CD4-positive, alpha-beta T cell treated with Interferon alpha-2 for 1 hour (primary cell): ENCODE measurements around the gene STC2.

Experiments used
- DNase-seq, 2 donors: peaks; one replicate each; pipeline ENCODE4 v3.0.0-alpha.2; 2020 to 2022

Gene STC2

DNA sequence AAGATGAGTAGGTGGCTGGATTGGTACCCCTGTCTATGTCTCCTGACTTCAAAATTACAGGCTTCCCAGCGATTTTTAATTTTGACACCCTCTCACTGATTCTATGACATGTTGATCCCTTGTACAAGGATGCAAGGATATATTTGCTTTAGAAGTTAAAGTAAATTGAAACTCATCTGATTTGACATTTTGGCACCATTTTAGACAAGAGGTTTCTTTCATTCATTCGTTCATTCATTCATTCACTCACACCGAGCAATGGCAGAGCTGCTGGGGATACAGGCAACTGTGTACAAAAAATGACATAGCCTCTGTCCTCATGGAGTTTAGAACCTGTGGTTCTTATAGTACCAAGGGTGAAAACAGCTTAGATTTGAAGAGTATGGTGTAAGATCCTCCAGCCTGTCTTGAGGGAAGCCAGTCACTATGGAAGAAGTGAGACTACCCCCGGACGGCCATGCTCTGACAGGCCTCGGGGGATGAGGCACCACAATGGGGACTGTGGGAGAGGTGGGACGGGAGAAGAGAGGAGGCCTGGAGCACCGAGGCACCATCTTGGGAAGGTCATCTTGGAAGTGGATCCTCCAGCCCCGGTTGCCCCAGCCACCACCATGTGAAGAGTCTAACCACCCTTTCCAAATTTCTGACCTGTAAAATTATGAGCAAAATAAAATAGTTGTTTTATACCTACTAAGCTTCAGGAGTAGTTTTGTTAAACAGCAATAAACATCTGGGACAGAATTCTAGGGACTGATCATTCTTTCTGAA is 16.2 kb downstream of the STC2 start:
- DNase-seq = no peak

DNA sequence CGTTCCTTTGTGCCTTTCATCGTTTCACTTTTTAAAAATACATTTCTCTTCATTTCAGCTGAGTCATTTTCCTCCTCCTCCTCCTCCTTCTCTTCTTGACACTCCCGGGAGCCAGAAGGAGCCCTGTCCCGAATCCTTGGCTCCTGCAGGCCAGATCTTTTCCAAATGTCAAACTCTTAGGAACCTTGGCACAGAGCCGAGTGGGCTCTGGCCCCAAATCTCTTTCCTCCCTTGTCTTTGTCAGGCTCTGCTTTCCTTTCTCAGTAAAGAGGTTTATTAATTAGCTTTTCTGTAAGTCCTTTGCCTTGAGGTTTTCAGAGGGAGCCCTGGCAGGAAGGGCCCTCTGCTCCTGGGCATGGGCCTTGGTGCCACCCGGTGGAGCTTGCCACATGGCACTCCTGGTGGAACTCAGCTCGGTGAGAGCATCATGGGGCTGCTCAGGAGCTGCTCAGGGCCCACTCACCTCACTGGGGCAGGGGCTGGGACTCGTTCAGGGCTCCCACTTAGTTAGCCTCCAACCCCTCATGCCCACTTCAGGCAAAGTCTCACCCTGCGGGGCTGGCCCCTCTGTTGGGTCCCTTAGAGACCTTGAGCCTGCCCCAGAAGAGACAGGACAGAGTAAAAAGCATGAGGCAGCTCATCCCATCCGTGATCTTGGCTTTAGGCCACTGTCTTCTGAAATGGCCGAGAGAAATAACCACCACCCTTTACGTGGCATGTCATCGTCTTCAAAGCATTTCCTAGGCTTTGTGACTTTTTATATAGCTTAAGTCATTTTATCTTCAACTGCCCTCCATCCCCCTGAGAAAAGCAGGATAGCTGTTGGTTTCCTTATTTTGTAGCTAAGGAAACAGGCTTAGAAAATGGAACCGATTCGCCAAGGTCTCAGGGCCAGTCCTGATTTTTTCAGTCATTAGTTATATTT is 17.1 kb downstream of the STC2 start:
- no peak for DNase-seq

DNA sequence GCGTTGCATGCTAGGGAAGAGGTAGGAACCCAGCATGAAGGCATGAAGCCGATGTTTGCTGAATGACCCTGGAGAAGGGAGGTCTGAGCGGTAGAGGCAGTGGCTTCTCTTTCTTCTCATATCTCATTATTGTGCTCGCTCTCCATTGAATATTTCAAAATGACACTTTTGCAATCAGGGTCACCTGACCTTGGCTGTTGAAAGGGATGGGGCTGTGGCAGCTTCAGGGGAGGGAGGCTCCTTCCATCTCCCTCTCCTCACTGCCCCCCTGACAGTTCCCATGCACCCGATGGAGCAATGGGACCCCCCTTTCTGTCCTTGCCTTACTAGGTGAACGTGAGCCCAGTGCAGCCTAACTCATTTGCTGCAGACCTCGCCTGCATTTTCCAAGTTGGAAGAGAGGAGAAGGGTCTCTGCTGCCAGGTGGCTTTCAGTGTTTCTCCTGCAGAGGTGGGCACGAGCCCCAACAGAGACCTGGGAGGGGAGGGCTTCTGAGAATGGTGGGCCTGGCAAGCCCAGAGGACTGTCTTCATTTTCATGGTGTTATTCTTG is 17.9 kb downstream of the STC2 start:
- DNase-seq = no peak

DNA sequence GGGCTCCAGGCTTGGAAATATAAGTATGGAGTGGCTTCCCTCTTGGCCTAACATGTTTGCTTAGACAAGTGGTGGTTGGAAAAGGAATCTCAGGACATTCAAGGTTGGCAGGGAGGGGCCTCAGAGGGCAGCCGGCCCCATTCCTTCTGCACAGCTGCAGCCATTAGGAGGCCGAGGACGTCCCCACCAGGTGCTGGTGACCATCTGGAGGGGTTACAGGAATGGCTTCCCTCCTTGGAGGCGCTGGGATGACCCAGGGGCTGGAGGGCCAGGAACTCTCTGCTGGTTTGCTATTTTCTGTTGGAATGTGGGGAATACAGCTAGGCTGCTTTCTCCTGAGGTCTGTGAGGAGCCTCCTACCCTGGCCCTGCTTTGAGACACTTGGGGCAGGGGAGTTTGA is 18.5 kb downstream of the STC2 start:
- DNase-seq = no peak

DNA sequence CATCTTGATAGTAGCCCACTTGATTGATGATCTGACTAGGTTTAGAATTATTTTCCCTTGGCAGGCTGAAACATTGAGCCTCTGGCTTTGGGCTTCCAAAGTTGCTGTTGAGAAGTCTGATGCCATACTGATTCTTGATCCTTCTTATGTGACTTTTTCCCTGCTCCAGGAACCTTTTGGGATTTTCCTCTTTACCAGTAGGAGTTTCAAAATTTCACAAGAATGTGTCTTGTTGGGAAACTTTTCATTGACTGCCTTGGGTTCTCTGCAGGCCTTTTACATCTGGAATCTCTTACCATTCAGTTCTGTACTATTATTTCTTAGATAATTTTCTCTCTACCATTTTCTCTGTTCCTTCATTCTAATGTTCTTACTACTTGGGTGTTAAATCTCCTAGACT is 20.0 kb downstream of the STC2 start:
- DNase-seq = no peak

DNA sequence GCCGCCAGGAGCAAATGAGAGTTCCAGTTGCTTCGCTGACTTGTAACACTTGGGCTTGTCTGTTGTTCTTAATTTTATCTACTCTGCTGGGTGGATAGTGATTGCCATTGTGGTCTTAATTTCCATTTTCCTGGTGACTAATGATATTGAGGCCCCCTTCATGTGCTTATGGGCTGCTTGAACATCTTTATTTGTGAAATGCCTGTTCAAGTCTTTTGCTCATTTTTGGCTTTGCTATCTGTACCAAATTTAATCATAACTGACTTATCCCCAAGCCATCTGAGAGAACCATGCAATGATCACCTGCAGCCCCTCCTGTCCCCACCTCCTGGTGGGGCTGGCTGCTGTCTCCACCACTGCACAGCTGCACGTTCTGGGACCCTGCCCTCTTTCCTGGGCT is 20.5 kb downstream of the STC2 start:
- no peak for DNase-seq

DNA sequence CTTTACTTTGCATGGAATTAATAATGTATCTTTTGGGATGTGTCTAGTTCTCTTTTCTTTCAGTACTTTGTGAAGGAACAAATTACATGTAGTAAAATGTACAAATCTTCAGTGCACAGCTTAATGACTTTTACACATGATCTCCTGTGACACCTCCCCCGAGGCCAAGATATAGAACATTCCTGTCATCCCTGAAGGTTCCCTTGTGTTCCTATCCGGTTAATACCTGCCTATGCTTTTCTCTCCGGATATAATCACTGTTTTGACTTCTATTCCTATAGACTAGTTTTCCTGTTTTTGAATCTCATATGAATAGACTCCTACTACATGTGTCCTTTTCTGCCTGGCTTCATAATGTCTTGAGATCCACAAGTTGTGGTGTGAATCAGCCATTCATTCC is 21.5 kb downstream of the STC2 start:
- no peak for DNase-seq

DNA sequence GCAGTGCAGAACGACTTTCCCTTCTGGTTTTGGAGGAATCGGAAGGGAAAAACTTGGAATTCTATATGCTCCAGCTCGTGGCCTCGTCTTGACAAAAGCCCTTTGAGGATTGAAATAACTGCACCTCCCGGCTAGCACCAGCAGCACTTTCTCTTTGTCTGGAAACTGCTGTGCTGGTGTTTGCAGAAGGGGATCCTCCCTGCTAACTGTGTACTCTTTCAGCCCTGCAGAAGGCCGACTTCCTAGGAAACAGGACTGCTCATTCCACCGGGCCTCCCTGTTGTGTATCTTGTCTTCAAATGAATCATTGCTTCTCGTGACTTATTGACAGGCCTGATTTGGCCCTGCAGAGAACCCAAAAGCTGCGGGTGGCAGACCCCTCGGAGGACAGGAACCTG is 23.6 kb downstream of the STC2 start:
- no peak for DNase-seq

DNA sequence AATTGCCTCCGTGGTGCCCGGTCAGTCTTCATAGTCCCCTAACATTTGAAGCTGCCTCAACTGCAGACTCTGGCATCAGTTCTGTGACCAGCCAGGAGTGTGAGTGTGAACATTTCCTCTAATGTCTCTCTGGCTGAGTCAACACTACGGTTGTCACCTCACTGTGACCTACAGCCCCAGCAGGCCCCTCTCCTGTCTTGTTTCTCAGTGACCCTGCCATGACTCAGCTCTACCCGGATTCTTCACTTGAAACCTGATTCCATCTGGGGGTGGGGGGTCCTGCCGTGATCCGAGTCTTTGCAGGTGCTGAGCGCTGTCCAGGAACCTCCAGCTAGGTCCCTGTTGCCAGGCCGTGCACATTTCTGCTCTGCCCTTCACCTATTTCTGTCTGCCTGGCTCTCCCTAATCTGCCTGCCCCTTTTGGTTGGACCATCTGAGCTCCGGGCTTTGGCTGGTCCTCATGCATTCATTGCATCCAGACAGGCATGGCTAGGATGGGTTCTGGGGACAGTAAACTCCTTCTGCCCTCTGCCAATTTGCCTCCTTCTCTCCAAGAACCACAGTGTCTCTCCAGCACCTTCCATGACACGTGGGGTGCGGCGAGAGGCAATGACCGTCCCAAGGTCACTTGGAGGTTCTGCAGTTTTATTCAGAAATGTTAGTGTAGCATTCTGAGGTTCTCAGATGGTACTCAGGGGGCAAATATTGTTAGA is 24.2 kb downstream of the STC2 start:
- no peak for DNase-seq

DNA sequence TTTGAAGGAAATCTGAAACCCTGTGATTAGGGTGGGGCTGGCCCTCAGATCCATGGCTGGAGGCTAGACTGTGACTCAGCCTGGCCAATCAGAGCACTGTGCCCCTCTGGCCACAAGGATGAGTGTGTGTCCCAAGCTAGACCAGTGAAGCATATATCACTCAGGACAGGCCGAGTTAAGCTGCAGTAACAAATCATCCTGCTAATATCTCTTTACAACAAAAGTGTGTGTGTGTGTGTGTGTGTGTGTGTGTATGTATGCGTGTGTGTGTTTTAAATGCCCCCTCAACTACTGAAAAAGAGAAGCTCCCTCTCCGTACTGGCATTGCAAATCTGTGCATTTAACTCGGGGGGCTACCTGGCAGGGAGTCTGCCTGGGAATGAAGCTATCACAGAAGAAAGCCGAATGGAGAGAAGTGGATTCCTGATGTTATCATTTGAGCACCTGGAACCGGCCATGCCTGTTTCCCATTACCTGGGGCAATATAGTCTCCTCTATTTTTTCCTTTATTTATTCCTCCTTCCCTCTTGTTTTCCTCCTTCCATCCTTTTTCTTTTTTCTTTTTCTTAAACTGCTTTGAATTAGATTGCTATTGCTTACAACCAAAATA is 25.6 kb downstream of the STC2 start:
- no peak for DNase-seq

DNA sequence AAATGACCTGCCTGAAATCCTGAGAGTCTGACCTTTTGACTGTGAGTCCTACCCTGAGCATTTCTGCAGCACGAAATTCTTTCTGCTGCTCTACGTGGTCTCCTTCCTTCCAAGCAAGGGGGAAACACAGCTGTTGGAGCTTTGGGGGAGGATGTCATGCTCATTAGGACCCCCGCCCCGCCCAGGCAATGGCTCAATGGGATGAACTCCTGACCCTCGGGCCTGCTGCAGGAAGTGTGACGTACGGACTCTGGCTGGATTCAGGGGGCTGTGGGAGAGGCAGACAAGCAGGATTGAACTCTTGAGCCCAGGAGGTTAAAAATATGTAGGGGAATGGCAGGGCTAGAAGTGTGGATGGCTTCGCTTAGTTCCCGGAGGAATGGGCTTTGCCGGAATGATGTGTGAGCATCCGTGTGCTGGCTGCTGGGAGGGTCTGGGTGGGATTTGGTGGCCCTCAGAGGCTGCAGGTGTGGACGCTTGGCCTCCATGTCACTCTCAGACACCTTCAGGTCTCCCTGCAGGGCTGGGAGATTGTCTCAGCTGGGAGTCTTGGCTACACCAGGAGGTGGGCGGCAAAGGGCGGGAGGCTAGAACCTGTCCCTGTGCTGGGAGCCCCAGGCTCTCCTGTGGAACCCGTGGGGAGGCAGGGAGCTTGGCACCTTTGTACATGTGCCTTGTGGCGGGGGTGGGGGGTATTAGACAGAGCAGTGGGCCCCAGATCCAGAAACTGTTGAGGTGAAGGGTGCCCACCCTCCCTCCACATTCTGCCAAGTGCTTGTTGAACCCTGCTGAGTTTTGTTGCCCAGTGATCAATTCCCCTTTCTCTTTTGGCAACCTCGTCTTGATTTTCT is 26.3 kb downstream of the STC2 start:
- DNase-seq = no peak

DNA sequence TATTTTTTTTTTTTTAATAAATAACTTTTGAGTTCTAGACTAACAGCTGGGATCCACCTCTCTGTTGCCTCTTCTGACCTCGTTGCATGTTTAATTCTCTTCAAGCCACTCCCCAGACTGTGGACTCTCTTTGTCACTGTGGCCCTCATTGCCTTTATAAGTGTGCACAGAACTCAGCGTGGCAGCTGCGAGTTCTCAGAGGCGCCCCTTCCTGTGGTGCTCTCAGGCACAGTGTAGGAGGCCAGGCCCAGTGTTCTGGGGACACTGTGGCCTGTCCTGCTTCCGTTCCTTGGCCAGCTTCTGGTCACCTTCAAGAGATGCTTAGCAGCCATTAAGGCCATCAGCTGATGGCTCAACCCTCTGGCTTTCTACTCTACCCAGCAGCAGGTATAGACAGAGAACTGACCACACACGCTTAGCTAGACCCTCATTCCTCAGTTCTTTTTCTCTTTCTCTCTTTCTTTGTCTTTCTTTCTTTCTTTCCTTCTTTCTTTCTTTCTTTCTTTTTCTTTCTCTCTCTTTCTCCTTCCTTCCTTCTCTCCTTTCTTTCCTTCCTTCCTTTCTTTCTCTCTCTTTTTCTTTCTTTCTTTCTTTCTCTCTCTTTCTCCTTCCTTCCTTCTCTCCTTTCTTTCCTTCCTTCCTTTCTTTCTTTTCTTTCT is 27.7 kb downstream of the STC2 start:
- no peak for DNase-seq

DNA sequence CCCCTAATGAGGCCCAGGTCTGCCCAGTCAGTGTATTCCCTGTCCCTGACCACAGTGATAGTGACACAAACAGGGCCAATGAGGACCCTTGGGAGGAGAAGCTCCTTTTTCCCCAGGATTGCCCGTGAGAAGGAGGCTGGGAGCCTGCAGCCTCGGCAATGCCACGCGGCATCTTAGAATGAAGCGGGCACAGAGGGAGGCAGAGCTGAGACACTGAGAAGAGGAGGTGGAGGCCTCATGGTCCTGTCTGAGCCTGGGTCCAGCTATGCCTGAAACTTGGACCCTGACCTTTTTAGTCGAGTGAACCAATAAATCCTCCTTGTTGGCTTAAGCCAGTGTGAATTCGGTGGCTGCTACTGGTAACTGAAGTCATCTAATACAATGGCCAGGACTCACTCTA is 28.4 kb downstream of the STC2 start:
- DNase-seq = no peak

DNA sequence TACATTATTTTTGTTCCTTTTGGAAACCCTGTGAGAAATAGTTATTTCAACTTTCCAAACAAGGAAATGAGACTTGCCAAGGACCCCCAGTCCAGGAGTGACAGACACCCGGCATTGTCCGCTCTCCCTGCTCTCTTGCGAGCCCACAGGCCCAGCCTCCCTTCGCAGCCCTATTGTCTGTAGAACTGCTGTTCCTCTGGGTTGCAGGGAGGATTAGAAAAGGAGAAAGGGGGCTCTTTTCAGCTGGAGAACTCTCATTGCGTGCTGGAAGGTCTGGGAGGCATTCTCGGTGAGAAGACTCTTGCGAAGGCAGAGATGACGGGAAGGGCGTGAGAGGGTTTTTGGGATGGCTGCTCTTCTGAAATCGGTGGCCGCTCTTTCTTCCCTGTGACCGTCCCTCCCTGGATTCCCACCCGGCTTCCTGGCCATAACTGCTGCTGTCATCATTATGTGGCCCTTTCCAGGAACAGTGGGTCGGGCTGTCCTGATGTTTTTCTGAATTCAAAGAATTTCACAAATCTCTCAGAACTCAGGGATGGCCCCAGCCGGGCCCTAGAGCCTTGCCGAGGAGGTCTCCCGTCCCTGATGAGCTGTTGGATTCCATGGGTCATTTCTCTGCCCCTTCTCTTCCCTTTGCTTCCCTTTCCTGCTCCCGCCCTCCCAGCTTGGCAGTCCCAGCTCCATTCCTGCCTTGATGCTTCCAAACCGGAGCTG is 29.8 kb downstream of the STC2 start:
- DNase-seq = no peak

DNA sequence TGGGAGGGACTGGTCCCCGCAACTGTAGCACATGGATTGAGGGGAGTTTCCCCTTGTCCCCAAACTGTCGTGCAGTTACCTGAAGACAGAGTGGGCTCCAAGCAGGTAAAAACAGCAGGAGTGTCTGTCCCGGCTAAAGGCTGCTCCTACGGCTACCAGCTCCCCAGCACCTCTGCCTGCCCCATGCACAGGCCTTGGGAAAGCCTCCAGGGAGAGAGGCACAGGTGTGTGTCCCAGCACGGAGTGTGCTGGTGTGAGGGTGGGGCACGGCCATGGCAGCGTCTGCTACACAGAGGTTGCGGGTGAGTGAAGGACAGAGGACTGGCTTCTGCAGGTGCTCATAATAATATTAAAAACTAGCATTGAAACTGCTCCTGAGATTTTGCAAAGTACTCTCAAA is 30.4 kb downstream of the STC2 start:
- DNase-seq = no peak

DNA sequence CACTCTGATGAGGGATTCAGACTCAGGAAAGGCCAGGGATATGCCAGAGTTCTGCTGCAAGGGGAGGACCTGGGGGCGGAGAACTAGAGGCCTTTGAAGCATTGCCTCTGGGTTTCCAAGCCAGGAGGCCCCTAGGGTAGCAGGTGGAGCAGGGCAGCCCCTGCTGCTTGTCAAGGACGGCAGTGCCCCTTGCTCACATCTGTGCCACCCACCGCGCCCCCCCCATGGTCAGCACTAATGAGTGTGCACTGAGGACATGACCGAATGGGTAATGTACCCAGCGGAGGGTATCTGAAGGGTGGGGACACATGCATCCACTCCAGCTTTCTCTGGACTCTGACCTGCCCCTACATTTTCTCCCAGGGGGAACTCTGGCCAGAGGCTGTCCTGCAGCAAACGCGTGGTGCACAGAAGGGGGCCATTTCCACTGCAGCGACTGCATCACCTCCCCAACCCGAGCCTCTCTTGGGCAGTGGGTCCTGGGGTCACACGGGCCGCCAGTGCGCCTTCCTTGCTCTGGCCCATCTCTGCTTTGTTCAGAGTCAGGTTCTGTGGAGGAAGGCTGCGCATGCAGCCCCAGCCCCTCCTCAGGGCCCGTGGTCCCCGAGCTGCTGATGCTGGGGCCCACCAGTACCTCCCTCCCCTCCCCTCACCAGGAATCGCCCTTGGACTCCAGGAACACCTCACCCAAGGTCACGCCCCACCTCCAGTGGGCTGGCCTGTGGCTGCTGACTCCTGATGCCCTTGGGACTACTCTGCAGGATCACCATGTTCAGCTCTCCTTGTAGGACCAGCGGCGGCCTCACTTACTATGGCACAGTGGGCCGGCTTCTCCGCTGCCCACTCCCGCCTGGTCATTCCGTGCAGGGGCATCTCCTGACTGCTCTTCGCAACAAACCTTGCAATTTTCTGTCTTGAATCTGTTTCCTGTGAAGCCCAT is 31.2 kb downstream of the STC2 start:
- no peak for DNase-seq

DNA sequence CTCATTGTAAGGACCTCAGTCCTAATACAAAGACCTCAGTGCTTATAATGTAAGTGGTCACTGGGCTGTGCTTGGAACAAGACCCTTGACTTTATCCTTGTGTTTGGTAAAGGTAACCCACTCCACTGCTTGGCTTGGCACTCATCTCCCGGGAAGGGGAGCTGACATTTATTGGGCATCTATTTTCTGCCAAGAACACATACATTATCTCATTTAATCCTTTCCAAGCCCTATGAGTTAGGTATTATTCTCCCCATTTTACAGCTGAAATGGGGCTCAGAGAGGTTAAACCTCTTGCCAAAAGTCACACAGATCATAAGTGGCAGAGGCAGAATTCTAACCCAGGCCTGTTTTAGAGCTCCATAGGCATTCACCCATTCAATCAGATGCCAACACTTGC is 32.4 kb downstream of the STC2 start:
- DNase-seq = no peak

DNA sequence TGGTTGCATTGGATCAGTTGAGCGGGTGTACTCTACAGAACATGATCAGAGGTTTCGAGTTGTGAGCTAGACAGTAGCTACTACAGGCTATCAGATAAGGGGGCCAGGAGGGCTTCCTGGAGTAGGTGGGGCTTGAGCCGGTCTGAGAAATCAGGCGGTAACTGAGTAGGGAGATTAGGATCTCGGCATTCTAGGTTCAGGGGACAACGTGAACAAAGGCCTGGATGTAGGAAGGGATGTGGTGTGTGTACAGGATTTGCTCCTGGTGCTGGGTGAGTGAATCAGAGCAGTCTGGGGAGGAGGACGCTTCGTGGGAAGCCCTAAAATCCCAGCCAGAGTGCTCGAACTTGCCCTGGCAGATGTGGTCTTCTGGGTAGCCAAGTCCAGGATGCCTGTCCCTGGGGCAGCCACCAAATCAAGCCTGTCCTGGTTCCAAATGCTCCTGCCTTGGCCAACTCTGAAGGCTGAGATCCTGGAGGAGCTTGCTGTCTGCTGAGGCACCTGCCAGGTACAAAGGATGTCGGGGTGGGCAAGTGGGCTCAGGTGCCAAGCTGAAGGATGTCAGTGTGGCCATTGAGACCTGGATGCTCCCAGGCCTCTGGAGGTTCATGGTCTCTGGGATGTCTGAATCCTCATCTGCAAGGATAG is 33.4 kb downstream of the STC2 start:
- no peak for DNase-seq
